GM18502 (cell line): Measurements from ENCODE around the gene ZNF488.
"Not testable (repeated sequence)": the region's sequence is repeated elsewhere in the genome, so short reads cannot be mapped to it uniquely, and the experiment has no call there.

Experiments used
- ATAC-seq: cut with Tn5 transposase; IDR thresholded peaks from one replicate; pipeline ENCODE4 v1.9.1; 2021; ENCODE audit warnings: mild to moderate bottlenecking; ENCODE audit not compliant: unreplicated experiment, poor library complexity

ZNF488 gene

GRCh38 chr10:47384148-47384921 is at the start of gene ZNF488:
Gene ZNF488 (minus strand): TSS chr10:47384293. CDS start chr10:47368829, 15,464 bp downstream.
- peak; percentile 96 for ATAC-seq

GRCh38 chr10:47425813-47426419 is 41.8 kb upstream of the ZNF488 start:
- ATAC-seq, result no peak

GRCh38 chr10:47424231-47424630 is 40.1 kb upstream of the ZNF488 start:
- ATAC-seq, result no peak

GRCh38 chr10:47423476-47423875 is 39.4 kb upstream of the ZNF488 start:
- no peak for ATAC-seq

GRCh38 chr10:47421057-47421952 is 37.2 kb upstream of the ZNF488 start:
- no peak for ATAC-seq

- ATAC-seq, result no peak
Measured at GRCh38 chr10:47420305-47421056, 36.4 kb upstream of the ZNF488 start.

GRCh38 chr10:47419421-47419820 is 35.3 kb upstream of the ZNF488 start:
- ATAC-seq, result no peak

- no peak for ATAC-seq
Measured at GRCh38 chr10:47418966-47419365, 34.9 kb upstream of the ZNF488 start.

- no peak for ATAC-seq
Measured at GRCh38 chr10:47418321-47418720, 34.2 kb upstream of the ZNF488 start.

- ATAC-seq, result not testable (repeated sequence)
Measured at GRCh38 chr10:47416305-47417218, 32.5 kb upstream of the ZNF488 start.

GRCh38 chr10:47415520-47416304 is 31.6 kb upstream of the ZNF488 start:
- no peak for ATAC-seq

GRCh38 chr10:47414752-47415519 is 30.8 kb upstream of the ZNF488 start:
- ATAC-seq, result no peak

GRCh38 chr10:47414227-47414592 is 30.1 kb upstream of the ZNF488 start:
- ATAC-seq, result no peak

- ATAC-seq, result no peak
Measured at GRCh38 chr10:47413531-47414226, 29.6 kb upstream of the ZNF488 start.

- ATAC-seq, result no peak
Measured at GRCh38 chr10:47412869-47413268, 28.8 kb upstream of the ZNF488 start.

- ATAC-seq, result no peak
Measured at GRCh38 chr10:47412177-47412730, 28.2 kb upstream of the ZNF488 start.

GRCh38 chr10:47410862-47411261 is 26.8 kb upstream of the ZNF488 start:
- ATAC-seq, result no peak
